Aorta (tissue), 5 donors: ENCODE data around the gene SRGAP1. TPM values are rescaled to one million over a fixed set of nuclear protein-coding genes. Genes with fewer than 3 reads are reported as not detected.

Experiments
- ATAC-seq: fragments of 200-7000 bp; cut with Tn5 transposase; one replicate; pipeline ENCODE4 v1.9.1; 2022; ENCODE audit warnings: moderate library complexity; ENCODE audit not compliant: low FRiP score
- DNase-seq, 2 donors: peaks; one replicate each; pipeline ENCODE4 v3.0.0-alpha.2; 2020
- H3K27ac ChIP-seq, 2 donors: one replicate each; pipeline ENCODE4 v1.5.1; 2013; ENCODE audit warnings: low read length in 2 of 2, mild to moderate bottlenecking in 2 of 2, moderate library complexity in 2 of 2, control low read depth in 1 of 2, inconsistent platforms in 1 of 2, low read depth in 1 of 2
- H3K27me3 ChIP-seq, 2 donors: one replicate each; pipeline ENCODE4 v1.6.1; 2013; ENCODE audit warnings: control low read depth in 1 of 2, low read length in 1 of 2, mild to moderate bottlenecking in 1 of 2, moderate library complexity in 1 of 2; ENCODE audit not compliant: insufficient read depth in 2 of 2, control insufficient read depth in 1 of 2
- H3K36me3 ChIP-seq, 2 donors: one replicate each; pipeline ENCODE4 v1.6.1; 2013; ENCODE audit warnings: control low read depth in 1 of 2, low read length in 1 of 2, mild to moderate bottlenecking in 1 of 2; ENCODE audit not compliant: insufficient read depth in 2 of 2, control insufficient read depth in 1 of 2
- H3K4me1 ChIP-seq, 2 donors: one replicate each; pipeline ENCODE4 v1.6.1; 2013; ENCODE audit warnings: low read length in 2 of 2, control low read depth in 1 of 2, mild to moderate bottlenecking in 1 of 2, moderate library complexity in 1 of 2; ENCODE audit not compliant: insufficient read depth in 2 of 2, control insufficient read depth in 1 of 2
- H3K4me3 ChIP-seq, 2 donors: one replicate each; pipeline ENCODE4 v1.5.1; 2013; ENCODE audit warnings: low read length in 2 of 2, control low read depth in 1 of 2, mild to moderate bottlenecking in 1 of 2
- H3K9me3 ChIP-seq: one replicate; pipeline ENCODE4 v1.6.1; 2013; ENCODE audit warnings: mild to moderate bottlenecking, low read length; ENCODE audit not compliant: control insufficient read depth
- WGBS, 2 donors: extraction: QIAGEN DNeasy Blood & Tissue Kit; methylation state at CpG; one replicate each; pipeline ENCODE4 v1.1.7; 2013; 5-methylcytosine and 5-hydroxymethylcytosine counted together
- intact Hi-C, 2 donors: fragments of 100-400 bp; cut with DNase I; formaldehyde crosslinking; loops; one replicate each; pipeline versions ENCODE4 v1.14.2 to v1.15.0; 2022
- polyA plus RNA-seq, 2 donors: library from polyadenylated mRNA; stranded (reverse); fragments of 200-250 nt; gene quantifications; one replicate each; pipeline ENCODE4 v1.2.3, GENCODE V29; 2013
- total RNA-seq, 2 donors: library from RNA; stranded (reverse); fragmentation: NEBNext Ultra II Directional; extraction: Animal tissue kit (Norgen Biotek cat#: 25700); gene quantifications; one replicate each; pipeline ENCODE4 v1.2.1, GENCODE V29; 2021
- donor health status: healthy with polysubstance abuse.
- donor health status: Bipolar disorder and iron deficiency.
- donor health status: DM: no; HTN: no; CAD: no.
- donor health status: DM: no; HTN: no; CAD: no.
- donor health status: DM: yes; HTN: yes; CAD: no.

SRGAP1 gene
- total and polyA plus RNA-seq, 4 donors, result 0.88 to 15.5 (median 6.0) TPM

- intact Hi-C loops, result loop anchor here (5.0 to 10.0 kb wide), 5 partner anchors 38 to 342 kb away; partner anchors contain the start of genes KICS2 (in 1 of the 2) and SRGAP1 (in 1 of the 2)
These were observed 339.7 kb downstream of the SRGAP1 start for GRCh38 chr12:64184216-64184615.

GRCh38 chr12:64186789-64187188 is 342.3 kb downstream of the SRGAP1 start:
- Histone ChIP-seq H3K27ac (no peak overlapping the region), H3K36me3 (no peaks in the 10 kb centered on the region), H3K4me3 (no peak overlapping the region), H3K9me3 (no peaks in the 10 kb centered on the region), H3K4me1 (peaks cover 0 to 3% of the 10 kb centered on the region in 2 donors), H3K27me3 (no peaks in the 10 kb centered on the region)
- DNase-seq (no peak), ATAC-seq (no peak)
- intact Hi-C loops, result loop anchor here (10.0 kb wide), 2 partner anchors 48 to 92 kb away; no protein-coding TSS in a partner anchor
- 75 to 79% methylated on average over 2 of the region's 2 CpGs for WGBS, 2 donors

More at GRCh38 chr12:64184216-64184615, 339.7 kb downstream of the SRGAP1 start:
- H3K36me3 ChIP-seq, result no peaks in the 10 kb centered on the region
- ATAC-seq (no peak), DNase-seq (no peak)
- H3K4me3 ChIP-seq, result no peak overlapping the region
- H3K9me3 ChIP-seq, result no peaks in the 10 kb centered on the region
- 93 to 95% methylated on average over 1 of the region's 1 CpG for WGBS, 2 donors
- peaks cover 2 to 7% of the 10 kb centered on the region in 2 donors for H3K4me1 ChIP-seq
- no peak overlapping the region for H3K27ac ChIP-seq
- H3K27me3 ChIP-seq, result no peaks in the 10 kb centered on the region

DNA sequence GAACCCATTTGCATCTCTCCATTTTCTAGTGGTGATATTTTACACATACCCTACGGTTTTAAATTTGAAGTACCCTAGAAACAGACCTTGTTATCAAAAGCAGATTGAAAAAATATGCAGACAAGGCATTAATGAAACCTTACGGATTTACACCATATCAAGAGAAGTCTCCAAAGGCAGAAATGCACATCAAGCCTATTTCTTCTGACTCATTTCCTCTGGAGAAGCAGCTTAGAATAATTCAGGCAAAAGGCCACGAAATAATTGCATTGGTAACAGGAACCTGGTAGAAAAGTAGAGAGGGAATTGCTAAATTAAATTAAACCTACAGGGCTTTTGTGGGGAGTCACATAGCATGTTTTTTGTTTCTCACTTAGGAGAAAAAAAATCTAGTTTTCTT is 342.9 kb downstream of the SRGAP1 start:
- WGBS, 2 donors, result 67 to 74% methylated on average over 3 of the region's 3 CpGs
- Histone ChIP-seq H3K36me3 (no peaks in the 10 kb centered on the region), H3K27ac (no peak overlapping the region), H3K4me3 (no peak overlapping the region), H3K27me3 (no peaks in the 10 kb centered on the region), H3K4me1 (no peaks in the 10 kb centered on the region), H3K9me3 (no peaks in the 10 kb centered on the region)
- no peak for DNase-seq
- no peak for ATAC-seq
- intact Hi-C loops, result loop anchor here (10.0 kb wide), 2 partner anchors 47 to 93 kb away; no protein-coding TSS in a partner anchor

DNA sequence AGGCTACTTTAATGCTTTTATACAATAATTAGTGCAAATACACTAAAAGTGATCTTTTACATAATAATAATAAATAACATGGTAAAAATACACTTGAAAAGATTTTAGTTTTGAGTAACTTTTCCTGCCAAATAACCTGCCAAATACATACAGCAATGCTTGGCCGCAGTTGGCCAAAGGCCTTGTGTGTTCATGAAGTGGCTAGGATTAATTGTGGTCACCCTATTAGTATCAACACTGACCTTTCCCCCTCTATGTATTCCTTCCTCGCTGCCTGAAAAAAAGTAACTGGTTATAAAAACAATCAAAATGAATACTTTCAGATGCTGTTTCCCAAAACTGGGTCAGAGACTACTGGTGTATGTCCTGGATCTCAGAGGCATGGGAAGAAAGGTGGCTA is 343.3 kb downstream of the SRGAP1 start:
- ATAC-seq (no peak), DNase-seq (no peak)
- no peaks in the 10 kb centered on the region for H3K27me3 ChIP-seq
- H3K4me3 ChIP-seq, result no peak overlapping the region
- H3K9me3 ChIP-seq, result no peaks in the 10 kb centered on the region
- intact Hi-C loops, result loop anchor here (10.0 kb wide), 2 partner anchors 47 to 93 kb away; no protein-coding TSS in a partner anchor
- H3K36me3 ChIP-seq, result no peaks in the 10 kb centered on the region
- H3K4me1 ChIP-seq, result no peaks in the 10 kb centered on the region
- H3K27ac ChIP-seq, result no peak overlapping the region
- 65 to 75% methylated on average over 2 of the region's 2 CpGs for WGBS, 2 donors

DNA sequence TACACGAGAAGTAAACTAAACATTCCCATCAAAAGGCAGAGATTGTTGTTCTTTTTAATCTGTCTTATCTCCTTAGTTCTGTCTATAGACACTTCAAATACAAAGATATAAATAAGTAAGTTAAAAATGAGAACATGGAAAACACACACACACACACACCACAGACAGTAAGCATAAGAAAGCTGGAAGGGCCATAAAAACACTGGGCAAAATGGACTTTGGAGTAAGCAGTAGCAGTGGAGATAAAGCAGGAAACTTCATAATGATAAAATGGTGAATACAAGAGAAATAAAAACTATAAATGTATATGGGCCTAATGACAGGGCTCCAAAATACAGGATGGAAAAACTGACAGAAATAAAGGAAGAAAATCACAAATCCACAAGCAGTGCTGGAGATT is 345.0 kb downstream of the SRGAP1 start:
- ATAC-seq (no peak), DNase-seq (no peak)
- H3K9me3 ChIP-seq, result no peaks in the 10 kb centered on the region
- intact Hi-C loops, result loop anchor here (10.0 kb wide), 2 partner anchors 45 to 95 kb away; no protein-coding TSS in a partner anchor
- no peak overlapping the region for H3K27ac ChIP-seq
- no peaks in the 10 kb centered on the region for H3K36me3 ChIP-seq
- H3K4me1 ChIP-seq, result no peaks in the 10 kb centered on the region
- H3K27me3 ChIP-seq, result no peaks in the 10 kb centered on the region
- H3K4me3 ChIP-seq, result no peak overlapping the region
- WGBS, 2 donors, result 93 to 97% methylated on average over 1 of the region's 1 CpG

DNA sequence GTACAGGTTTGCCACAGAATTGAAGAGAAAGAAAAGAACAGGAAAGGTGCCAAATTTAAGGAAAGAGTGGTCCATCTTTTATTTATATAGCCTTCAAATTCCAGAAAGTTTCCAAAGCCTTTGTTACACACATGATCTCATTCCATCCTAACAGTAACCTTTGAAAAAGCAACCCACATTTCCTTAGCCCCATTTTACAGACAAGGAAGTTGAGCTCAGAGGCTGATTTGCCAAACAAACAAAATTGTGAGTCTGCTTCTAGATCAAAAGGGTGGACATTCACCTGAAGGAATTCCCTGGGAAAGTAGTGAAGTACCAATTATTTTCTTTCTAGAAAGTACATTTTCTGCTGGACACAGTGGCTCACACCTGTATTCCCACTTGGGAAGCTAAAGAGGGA is 345.6 kb downstream of the SRGAP1 start:
- no peak for DNase-seq
- no peaks in the 10 kb centered on the region for H3K36me3 ChIP-seq

GRCh38 chr12:64192644-64193444 is 348.3 kb downstream of the SRGAP1 start:
- DNase-seq, result no peak
- WGBS, 2 donors, result 74% methylated on average over 7 of the region's 7 CpGs
- ATAC-seq, result no peak
- H3K9me3 ChIP-seq, result no peaks in the 10 kb centered on the region
- no peak overlapping the region for H3K4me3 ChIP-seq
- no peaks in the 10 kb centered on the region for H3K27me3 ChIP-seq
- intact Hi-C loops, result no loop called here
- no peak overlapping the region for H3K27ac ChIP-seq
- no peaks in the 10 kb centered on the region for H3K36me3 ChIP-seq
- no peaks in the 10 kb centered on the region for H3K4me1 ChIP-seq

More for the DNA sequence above, 345.6 kb downstream of the SRGAP1 start:
- no peak overlapping the region for H3K27ac ChIP-seq
- intact Hi-C loops, result no loop called here
- ATAC-seq, result no peak
- H3K4me3 ChIP-seq, result no peak overlapping the region
- H3K27me3 ChIP-seq, result no peaks in the 10 kb centered on the region
- H3K9me3 ChIP-seq, result no peaks in the 10 kb centered on the region
- no peaks in the 10 kb centered on the region for H3K4me1 ChIP-seq

DNA sequence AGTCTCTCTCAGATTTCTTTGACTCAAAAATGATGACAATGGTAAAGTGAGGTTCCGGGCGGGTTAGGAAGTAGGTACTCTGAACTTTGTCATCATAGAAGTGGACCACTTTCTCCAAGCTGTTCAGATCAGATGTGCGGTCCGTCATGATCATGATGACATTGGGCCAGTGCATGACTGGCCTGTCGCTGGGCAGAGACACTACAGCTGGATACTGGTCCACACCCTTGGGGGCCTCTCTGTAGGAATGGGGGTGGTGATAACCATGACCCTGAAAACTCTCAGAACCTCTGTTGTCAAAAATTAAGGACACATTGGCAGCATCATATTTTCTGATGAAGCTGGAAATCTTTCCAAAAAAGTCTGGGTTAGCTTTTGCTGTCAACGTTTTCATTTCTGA is 349.4 kb downstream of the SRGAP1 start:
- H3K27ac ChIP-seq, result no peak overlapping the region
- WGBS, 2 donors, result 83 to 86% methylated on average over 6 of the region's 6 CpGs
- no peaks in the 10 kb centered on the region for H3K36me3 ChIP-seq
- H3K4me3 ChIP-seq, result no peak overlapping the region
- no peaks in the 10 kb centered on the region for H3K27me3 ChIP-seq
- DNase-seq (no peak), ATAC-seq (no peak)
- no peaks in the 10 kb centered on the region for H3K9me3 ChIP-seq
- intact Hi-C loops, result no loop called here
- no peaks in the 10 kb centered on the region for H3K4me1 ChIP-seq
